Ishikawa (cell line): Measurements from ENCODE around the gene ZCCHC7.

ENCODE experiments used
- CEBPB ChIP-seq: IDR thresholded peaks from 2 replicates; pipeline ENCODE4 v1.6.1; 2012
- CREB1 ChIP-seq: IDR thresholded peaks from 2 replicates; pipeline ENCODE4 v1.6.1; 2012; ENCODE audit warnings: low read depth
- EP300 ChIP-seq: IDR thresholded peaks from 2 replicates; pipeline ENCODE4 v1.6.1; 2012; ENCODE audit warnings: borderline replicate concordance
- FOXM1 ChIP-seq: IDR thresholded peaks from 2 replicates; pipeline ENCODE4 v1.6.1; 2012; ENCODE audit warnings: low read depth, borderline replicate concordance
- USF1 ChIP-seq: IDR thresholded peaks from 2 replicates; pipeline ENCODE4 v1.6.1; 2012
- YY1 ChIP-seq: IDR thresholded peaks from 2 replicates; pipeline ENCODE4 v1.6.1; 2012; ENCODE audit warnings: low read depth
- TF ChIP-seq, protein P1 (sequence below): IDR thresholded peaks from 2 replicates; pipeline ENCODE4 v1.6.1; 2012

DNA sequence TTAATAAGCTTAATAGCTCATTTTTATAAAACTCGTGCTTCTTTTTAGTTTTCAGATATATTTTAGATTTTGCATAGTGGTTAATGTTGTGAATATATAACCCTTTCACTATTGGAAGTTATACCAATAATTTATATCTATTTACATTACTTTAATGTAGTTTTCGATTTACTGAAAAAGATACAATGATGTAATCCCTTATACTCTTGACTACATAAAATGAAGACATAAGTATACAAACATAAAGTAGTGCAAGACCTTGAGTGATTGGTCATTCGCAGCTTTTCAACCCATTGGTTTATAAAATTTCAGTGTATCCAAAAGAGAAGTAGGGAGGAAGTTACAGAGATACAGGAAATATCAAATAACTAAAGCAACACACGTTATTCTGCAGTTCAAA, 217.8 kb downstream of the ZCCHC7 start:
- TF ChIP-seq CREB1 (no peak), EP300 (no peak), CEBPB (no peak), USF1 (no peak), YY1 (no peak), FOXM1 (no peak)
- TF ChIP-seq, protein P1, sequence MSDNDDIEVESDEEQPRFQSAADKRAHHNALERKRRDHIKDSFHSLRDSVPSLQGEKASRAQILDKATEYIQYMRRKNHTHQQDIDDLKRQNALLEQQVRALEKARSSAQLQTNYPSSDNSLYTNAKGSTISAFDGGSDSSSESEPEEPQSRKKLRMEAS, result no peak
